Calu3 (cell line): ENCODE results near the gene VPS37D. TPM values are rescaled to one million over a fixed set of nuclear protein-coding genes. Genes with fewer than 3 reads are reported as not detected.
A peak's percentile ranks its signal among the peaks of the same experiment; 100 is the strongest.

Experiments used
- BruUV-seq: library from RNA; stranded (reverse); fragments of 400-500 nt; replicated peaks from 2 replicates; lab custom pipeline; 2021; lab: Mats Ljungman, UMichigan
- CTCF ChIA-PET: fragments of 300-600 bp; sonication (Branson Sonifier 250); formaldehyde crosslinking; loops from one replicate; lab custom pipeline; 2022; ENCODE audit warnings: antibody characterized with exemption; lab: Charles Lee
- DNase-seq: peaks from one replicate; pipeline ENCODE4 v3.0.0; 2022
- H3K27ac Mint-ChIP-seq: one replicate; pipeline ENCODE4 v1.8.0; 2022; ENCODE audit warnings: mixed read lengths; ENCODE audit not compliant: unreplicated experiment
- H3K27me3 Mint-ChIP-seq: one replicate; pipeline ENCODE4 v1.8.0; 2022; ENCODE audit warnings: mixed read lengths; ENCODE audit not compliant: unreplicated experiment
- H3K36me3 Mint-ChIP-seq: one replicate; pipeline ENCODE4 v1.8.0; 2022; ENCODE audit warnings: mild to moderate bottlenecking, moderate library complexity, mixed read lengths; ENCODE audit not compliant: insufficient read depth, unreplicated experiment
- H3K4me1 Mint-ChIP-seq: one replicate; pipeline ENCODE4 v1.8.0; 2022; ENCODE audit warnings: mild to moderate bottlenecking, low read depth, mixed read lengths; ENCODE audit not compliant: unreplicated experiment
- H3K4me3 Mint-ChIP-seq: one replicate; pipeline ENCODE4 v1.8.0; 2022; ENCODE audit warnings: mild to moderate bottlenecking, low read depth, moderate library complexity, mixed read lengths; ENCODE audit not compliant: unreplicated experiment
- H3K9me3 Mint-ChIP-seq: one replicate; pipeline ENCODE4 v1.8.0; 2022; ENCODE audit warnings: low read depth, mixed read lengths; ENCODE audit not compliant: unreplicated experiment
- intact Hi-C: fragments of 100-400 bp; cut with micrococcal nuclease; formaldehyde crosslinking; loops from one replicate; pipeline ENCODE4 v1.10.0; 2022; ENCODE audit not compliant: unreplicated experiment
- total RNA-seq: library from RNA; stranded (reverse); gene quantifications from 2 replicates; pipeline ENCODE4 v1.2.3, GENCODE V29; 2022
- TF ChIP-seq, protein P1 (sequence below): fragments of 200-600 bp; IDR thresholded peaks from one replicate; pipeline ENCODE4 v1.8.0; 2022; ENCODE audit warnings: antibody characterized with exemption; ENCODE audit not compliant: unreplicated experiment

Gene VPS37D
- total RNA-seq, 1 experiment from 2014 or later = 0.94 TPM

GRCh38 chr7:73622527-73622908 is 45.1 kb upstream of the VPS37D start:
- no peak for DNase-seq
- Mint-ChIP-seq H3K27ac (no peak overlapping the region), H3K9me3 (no peaks in the 10 kb centered on the region), H3K4me1 (no peaks in the 10 kb centered on the region), H3K36me3 (peaks cover 15% of the 10 kb centered on the region), H3K4me3 (no peak overlapping the region), H3K27me3 (peaks cover 27% of the 10 kb centered on the region)
- no TSS peak for BruUV-seq
- TF ChIP-seq, protein P1, sequence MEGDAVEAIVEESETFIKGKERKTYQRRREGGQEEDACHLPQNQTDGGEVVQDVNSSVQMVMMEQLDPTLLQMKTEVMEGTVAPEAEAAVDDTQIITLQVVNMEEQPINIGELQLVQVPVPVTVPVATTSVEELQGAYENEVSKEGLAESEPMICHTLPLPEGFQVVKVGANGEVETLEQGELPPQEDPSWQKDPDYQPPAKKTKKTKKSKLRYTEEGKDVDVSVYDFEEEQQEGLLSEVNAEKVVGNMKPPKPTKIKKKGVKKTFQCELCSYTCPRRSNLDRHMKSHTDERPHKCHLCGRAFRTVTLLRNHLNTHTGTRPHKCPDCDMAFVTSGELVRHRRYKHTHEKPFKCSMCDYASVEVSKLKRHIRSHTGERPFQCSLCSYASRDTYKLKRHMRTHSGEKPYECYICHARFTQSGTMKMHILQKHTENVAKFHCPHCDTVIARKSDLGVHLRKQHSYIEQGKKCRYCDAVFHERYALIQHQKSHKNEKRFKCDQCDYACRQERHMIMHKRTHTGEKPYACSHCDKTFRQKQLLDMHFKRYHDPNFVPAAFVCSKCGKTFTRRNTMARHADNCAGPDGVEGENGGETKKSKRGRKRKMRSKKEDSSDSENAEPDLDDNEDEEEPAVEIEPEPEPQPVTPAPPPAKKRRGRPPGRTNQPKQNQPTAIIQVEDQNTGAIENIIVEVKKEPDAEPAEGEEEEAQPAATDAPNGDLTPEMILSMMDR = no peak
- intact Hi-C loops = no loop called here
- CTCF ChIA-PET = interaction anchor here (1.1 kb wide), 1 partner anchor 27 kb away, joined by 5 read pairs; no protein-coding TSS in a partner anchor

- Mint-ChIP-seq H3K27ac (no peak overlapping the region), H3K4me1 (no peaks in the 10 kb centered on the region), H3K4me3 (peak overlapping the region; percentile 62), H3K9me3 (no peaks in the 10 kb centered on the region), H3K27me3 (peaks cover 33% of the 10 kb centered on the region), H3K36me3 (peaks cover 15% of the 10 kb centered on the region)
- intact Hi-C loops = no loop called here
- DNase-seq = no peak
- CTCF ChIA-PET = no interaction called here
- TF ChIP-seq, protein P1 = no peak
- no TSS peak for BruUV-seq
These were observed 44.5 kb upstream of the VPS37D start for GRCh38 chr7:73622909-73623797.

- peak; percentile 85 for DNase-seq
- H3K27ac Mint-ChIP-seq = no peak within 1 kb of the TSS
- CTCF ChIA-PET = interaction anchor here (0.6 to 1.2 kb wide), 3 partner anchors 12 to 108 kb away, joined by 3 read pairs; no protein-coding TSS in a partner anchor
- intact Hi-C loops = no loop called here
- H3K4me1 Mint-ChIP-seq = no peaks in the 10 kb centered on the region
- H3K4me3 Mint-ChIP-seq = peak within 1 kb of the TSS; percentile 62
- H3K36me3 Mint-ChIP-seq = peaks cover 11% of the 10 kb centered on the region
- H3K9me3 Mint-ChIP-seq = no peaks in the 10 kb centered on the region
- peaks cover 42% of the 10 kb centered on the region for H3K27me3 Mint-ChIP-seq
- TF ChIP-seq, protein P1 = no peak
- BruUV-seq = no TSS peak
These were observed 43.6 kb upstream of the VPS37D start, which contains the start of gene MLXIPL for GRCh38 chr7:73623798-73624668. Gene MLXIPL, minus strand, starts transcription at chr7:73624522. Its CDS starts 30 bp downstream, at chr7:73624492.

DNA sequence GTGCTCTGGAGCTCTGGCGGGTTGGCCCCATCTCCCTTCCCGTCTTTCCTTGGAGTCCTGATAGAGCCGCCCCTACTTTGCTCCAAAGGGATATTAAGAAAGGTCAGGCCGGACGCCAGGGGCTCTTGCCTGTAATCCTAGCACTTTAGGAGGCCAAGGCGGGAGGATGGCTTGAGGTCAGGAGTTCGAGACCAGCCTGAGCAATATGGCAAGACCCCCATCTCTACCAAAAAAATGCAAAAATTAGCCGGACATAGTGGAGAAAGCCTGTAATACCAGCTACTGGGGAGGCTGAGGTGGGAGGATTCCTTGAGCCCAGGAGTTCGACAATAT is 43.0 kb upstream of the VPS37D start:
- DNase-seq = no peak
- Mint-ChIP-seq H3K36me3 (peaks cover 11% of the 10 kb centered on the region), H3K4me3 (peak overlapping the region; percentile 62), H3K27me3 (peaks cover 45% of the 10 kb centered on the region), H3K4me1 (no peaks in the 10 kb centered on the region), H3K27ac (no peak overlapping the region), H3K9me3 (no peaks in the 10 kb centered on the region)
- TF ChIP-seq, protein P1 = no peak
- BruUV-seq = no TSS peak
- intact Hi-C loops = no loop called here
- CTCF ChIA-PET = interaction anchor here (1.0 to 1.2 kb wide), 2 partner anchors 12 to 22 kb away, joined by 3 read pairs; no protein-coding TSS in a partner anchor
